ENCODE results near the gene STING1.
"Not testable (repeated sequence)": the region's sequence is repeated elsewhere in the genome, so short reads cannot be mapped to it uniquely, and the experiment has no call there.

Gene STING1

DNA sequence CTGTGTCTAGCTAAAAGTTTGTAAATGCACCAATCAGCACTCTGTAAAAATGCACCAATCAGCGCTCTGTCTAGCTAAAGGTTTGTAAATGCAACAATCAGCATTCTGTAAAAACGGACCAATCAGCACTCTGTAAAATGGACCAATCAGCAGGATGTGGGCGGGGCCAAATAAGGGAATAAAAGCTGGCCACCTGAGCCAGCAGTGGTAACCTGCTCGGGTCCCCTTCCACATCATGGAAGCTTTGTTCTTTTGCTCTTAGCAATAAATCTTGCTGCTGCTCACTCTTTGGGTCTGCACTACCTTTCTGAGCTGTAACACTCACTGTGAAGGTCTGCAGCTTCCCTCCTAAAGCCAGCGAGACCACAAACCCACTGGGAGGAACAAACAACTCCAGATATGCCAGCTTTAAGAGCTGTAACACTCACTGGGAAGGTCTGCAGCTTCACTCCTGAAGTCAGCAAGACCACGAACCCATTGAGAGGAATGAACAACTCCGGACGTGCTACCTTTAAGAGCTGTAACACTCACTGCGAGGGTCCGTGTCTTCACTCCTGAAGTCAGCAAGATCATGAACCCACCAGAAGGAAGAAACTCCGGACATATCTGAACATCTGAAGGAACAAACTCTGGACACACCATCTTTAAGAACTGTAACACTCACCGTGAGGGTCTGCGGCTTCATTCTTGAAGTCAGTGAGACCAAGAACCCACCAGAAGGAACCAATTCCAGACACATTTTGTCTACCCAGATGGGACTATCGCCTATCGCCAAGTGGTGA is 20.7 kb upstream of the STING1 start:
- DNase-seq (ENCODE audit: low read depth), result not testable (repeated sequence)

DNA sequence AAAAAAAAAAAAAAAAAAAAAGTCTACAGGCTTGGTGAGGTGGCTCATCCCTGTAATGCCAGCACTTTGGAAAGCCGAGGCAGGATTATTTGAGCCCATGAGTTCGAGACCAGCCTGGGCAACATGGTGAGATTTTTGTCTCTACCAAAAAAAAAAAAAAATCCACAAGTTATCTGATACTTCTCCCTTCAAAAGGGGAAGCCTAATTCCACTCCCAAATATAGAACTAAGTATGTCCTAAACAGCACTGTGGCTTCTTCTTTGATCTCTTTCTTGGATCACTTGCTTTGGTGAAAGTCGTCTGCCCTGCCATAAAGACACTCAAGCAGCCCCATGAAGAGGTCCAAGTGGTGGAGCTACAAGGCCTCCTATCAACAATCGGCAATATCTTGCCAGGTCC is 18.8 kb upstream of the STING1 start:
- DNase-seq (ENCODE audit: low read depth), result no peak

GRCh38 chr5:139495638-139496435 is 13.3 kb upstream of the STING1 start:
- DNase-seq (ENCODE audit: low read depth), result no peak

DNA sequence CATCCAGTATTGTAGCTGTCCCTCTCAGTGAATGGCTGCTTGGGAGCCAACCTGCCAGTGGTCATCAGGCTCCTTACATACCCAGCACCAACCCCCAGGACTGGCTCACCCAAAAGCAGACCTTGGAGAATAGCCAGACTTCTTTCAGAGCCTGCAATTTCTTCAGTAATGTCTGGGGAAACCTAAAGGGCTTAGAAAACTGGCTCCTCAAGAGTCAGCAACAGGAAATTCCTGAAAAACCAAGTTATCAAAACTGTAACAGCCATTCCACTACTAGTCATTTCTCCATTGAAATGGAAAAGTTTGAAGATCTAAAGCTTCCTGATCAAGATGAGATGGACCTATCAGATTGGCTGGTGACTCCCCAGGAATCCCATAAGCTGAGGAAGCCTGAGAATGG is 12.3 kb upstream of the STING1 start:
- no peak for DNase-seq (ENCODE audit: low read depth)

GRCh38 chr5:139494256-139494655 is 11.7 kb upstream of the STING1 start:
- DNase-seq (ENCODE audit: low read depth), result no peak

- no peak for DNase-seq (ENCODE audit: low read depth)
Observed at GRCh38 chr5:139492700-139493192, 10.2 kb upstream of the STING1 start.

GRCh38 chr5:139488260-139488659 is 5.7 kb upstream of the STING1 start:
- no peak for DNase-seq (ENCODE audit: low read depth)

GRCh38 chr5:139486201-139486600 is 3.6 kb upstream of the STING1 start:
- DNase-seq (ENCODE audit: low read depth), result no peak

- DNase-seq (ENCODE audit: low read depth), result not testable (repeated sequence)
Observed at GRCh38 chr5:139482890-139483208, 291 bp upstream of the STING1 start.

DNA sequence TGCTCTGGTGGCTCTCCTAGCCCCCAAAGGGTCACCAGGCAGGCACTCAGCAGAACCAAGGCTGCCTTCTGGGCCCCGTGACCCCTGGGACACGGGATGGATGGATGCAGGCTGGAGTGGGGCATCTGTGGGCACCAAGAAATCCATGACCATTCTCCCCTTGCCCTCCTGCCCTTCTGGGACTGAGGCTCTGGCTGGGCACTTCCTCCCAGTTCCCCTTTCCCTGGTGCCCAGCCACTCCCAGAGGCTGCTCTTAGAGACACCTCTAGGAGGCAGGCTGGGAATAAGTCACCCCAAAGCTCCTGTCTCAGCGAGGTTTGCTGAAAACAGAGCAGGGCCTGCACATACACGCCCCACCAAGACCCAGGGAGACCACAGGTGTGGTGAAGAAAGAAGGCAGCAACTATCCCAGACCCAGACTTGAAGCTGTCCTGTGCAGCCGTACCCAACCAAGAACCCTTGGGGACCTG is 943 bp downstream of the STING1 start:
- DNase-seq (ENCODE audit: low read depth), result no peak

DNA sequence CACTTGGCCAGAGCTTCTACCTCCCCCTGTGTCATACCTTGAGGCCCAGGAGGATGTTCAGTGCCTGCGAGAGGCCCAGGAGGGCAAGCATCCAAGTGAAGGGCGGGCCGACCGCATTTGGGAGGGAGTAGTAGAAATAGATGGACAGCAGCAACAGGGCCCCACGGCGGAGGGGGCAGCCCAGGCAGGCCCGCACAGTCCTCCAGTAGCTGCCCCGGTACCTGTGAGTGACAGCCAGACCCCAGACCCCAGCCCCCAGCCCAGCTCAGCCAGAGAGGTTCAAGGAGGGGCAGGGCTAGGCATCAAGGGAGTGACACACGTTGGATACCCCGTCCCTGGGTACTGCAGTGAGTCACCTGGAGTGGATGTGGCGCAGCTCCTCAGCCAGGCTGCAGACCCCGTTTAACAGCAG is 1.4 kb downstream of the STING1 start:
- DNase-seq (ENCODE audit: low read depth), result no peak

GRCh38 chr5:139479729-139480128 is 2.8 kb downstream of the STING1 start:
- DNase-seq (ENCODE audit: low read depth), result not testable (repeated sequence)

DNA sequence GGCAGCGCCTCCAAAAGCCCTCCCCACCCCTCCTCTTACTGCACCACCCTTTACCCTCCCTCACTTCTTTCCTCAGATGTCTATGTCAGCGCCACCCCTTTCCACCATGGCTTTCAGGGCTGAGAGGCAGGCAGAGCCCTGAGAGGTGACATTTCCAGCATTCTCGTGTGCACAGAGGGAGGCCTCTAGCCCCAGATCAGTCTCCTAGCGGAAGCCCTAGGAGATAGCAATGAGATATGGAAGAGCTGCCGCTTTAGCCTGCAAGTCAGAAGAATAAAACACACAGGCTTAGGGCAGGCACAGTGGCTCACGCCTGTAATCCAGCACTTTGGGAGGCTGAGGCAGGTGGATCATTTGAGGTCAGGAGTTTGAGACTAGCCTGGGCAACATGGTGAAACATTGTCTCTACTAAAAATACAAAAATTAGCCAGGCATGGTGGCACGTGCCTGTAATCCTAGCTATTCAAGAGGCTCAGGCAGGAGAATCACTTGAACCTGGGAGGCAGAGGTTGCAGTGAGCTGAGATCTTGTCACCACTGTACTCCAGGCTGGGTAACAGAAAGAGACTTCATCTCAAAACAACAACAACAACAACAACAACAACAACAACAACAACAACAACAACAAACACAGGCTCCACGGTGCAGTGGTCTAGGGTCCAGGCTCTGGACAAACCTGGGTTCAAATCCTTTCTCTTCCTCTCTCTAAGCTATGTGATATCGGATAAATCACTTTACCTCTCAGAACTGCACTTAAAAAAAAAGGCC is 3.7 kb downstream of the STING1 start:
- DNase-seq (ENCODE audit: low read depth), result not testable (repeated sequence)

DNA sequence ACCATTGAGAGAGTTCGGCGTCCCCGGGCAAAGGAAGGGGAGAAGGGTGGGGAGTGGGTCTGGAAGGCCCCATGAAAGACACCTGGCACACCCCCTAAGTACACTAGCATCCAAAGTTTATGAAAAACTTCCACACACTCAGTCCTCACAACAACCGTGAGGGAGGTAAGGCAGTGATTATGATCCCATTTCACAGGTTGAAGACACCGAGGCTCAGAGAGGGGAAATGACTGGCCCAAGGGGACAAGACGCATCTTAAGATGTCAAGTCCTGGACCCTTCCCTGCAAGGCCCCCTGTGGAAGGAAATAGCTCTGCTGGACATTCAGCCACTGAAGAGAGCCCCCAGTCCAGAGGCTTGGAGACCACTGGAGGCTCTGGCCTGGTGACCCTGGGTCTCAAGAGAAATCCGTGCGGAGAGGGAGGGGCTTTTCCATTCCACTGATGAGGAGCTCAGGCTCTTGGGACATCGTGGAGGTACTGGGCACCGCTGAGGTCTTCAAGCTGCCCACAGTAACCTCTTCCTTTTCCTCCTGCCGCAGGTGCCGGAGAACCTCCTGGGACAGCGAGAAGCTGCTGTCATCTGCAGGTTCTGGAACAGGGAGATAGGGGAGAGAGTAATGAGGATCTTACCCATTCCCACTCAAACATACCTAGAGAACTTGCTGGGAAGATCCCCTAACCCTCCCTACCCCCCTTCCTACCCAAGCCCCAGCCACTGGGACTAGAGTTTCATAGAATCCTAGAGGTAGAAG is 6.5 kb downstream of the STING1 start:
- no peak for DNase-seq (ENCODE audit: low read depth)

DNA sequence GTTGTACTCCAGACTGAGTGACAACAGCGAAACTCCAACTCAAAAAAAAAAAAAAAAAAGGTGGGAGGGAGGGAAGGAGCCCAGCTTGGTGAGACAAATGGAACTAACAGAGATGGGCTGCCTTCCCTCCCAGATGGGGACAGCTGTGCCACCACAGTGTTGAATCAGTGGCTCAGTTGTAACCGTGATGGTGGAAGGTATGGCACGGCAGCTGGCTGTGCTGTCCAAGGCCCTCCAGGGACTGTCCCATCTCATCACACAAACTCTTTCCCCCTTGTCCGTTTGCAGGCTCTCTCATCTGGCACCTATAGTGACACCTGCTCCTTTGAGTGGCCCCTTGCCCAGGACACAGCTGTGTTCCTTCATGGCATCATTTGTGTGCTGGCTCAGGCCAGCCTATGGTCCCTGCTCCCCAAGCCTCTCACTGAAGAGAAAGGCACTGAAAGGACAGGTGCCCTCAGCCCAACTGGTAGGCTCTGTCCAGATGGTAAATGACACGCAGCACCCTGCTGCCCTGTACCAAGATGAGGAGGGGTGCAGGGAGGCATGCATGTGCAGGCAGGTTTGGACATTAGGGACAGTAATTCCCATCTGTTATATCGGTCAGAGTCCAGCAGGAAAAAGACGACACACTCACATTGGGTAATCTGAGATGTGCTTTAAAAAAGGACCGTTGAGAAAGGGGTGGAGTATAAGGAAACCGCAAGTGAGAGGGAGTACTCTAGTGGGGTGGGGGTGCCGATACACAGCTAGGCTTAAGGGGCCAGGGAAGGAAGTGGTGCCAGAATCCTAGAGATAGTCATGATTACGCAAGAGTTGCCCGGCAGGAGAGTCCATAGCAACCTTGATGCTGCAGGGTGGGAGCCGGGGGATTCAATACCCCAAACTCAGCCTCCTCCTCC is 7.4 kb downstream of the STING1 start:
- no peak for DNase-seq (ENCODE audit: low read depth)

DNA sequence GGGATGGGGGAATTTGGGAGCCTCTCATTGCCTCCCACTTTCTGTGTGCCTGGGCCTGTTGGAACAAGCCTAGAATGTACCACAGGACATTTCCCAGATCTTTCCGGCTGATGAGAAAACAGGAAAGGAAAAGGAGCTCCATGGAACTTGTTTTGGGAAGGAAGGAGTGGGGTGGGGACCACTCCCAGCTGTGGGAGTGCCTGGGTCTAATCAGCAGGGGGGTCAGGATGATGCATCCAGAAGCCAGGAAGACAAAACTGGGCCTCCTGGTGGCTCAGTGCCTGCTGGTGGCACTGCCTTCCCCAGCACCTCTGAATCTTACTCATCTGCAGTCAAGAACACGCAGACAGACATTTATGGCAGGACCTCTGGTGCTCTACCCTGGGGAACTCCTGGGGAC is 9.0 kb downstream of the STING1 start:
- DNase-seq (ENCODE audit: low read depth), result no peak

DNA sequence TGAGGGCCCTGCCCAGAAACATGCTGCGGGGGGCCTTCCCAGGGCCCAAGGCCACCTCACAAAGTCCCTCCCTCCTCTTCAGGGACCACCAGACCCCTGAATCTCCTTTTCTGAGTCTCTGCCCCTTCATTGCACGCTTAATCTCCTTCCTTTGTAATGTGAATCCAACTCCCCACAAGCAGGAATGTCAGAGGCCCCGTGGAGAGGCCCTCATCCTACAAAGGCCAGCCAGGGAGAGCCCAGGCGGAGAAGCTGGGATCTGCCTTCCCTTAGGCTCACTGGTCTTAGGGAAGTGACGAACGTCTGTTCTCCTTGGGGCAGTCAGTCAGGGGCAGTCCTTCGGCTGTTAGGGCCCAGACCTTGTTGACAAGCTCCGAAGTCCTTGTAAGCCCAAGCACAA is 9.5 kb downstream of the STING1 start:
- DNase-seq (ENCODE audit: low read depth), result no peak

DNA sequence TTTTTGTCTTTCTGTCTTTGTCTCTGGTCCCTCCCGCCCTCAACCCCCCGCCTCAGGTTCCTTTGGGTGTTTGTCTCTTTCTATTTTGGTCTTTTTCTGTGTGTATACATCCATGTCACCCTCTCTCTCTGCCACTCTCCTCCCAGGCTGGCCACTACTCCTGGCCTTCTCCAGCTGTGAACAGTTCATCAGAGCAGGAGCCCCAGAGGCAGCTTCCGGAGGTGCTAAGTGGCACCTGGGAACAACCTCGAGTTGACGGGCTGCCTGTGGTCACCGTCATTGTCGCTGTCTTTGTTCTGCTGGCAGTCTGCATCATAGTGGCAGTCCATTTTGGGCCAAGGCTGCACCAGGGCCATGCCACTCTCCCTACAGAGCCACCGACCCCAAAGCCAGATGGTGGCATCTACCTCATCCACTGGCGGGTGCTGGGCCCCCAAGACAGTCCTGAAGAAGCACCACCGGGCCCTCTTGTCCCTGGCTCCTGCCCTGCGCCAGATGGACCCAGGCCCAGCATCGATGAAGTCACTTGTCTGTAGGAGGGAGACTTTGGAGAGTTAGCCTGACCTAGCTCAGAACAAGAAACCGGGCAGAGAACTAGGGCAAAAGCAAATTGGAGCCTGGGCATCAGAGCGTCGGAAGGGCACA is 10.1 kb downstream of the STING1 start:
- no peak for DNase-seq (ENCODE audit: low read depth)

DNA sequence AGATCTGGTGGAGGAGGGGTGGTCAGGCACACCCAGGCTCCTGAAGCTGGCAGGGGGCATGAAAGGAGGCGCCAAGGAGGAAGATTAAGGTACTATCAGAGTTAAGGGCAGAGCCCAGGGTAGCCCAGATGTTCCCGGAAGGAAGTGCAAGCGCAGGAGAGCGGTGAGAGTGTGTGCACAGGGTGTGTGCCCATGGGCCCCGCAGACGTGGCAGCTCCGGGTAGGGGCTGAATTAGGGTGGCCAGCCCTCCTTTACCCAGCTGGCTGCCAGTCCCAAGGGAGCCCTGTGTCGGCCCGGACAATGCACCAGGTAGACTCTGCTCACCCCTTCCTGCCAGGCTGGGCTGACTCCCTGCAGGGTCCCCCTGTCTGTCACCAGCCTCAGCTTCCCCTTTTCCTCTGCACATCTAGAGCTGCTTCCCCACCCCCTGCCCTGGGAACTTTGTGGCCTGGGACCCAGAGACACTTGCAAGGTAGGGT is 11.7 kb downstream of the STING1 start, which contains the start of gene SMIM33:
Gene SMIM33 (plus strand): TSS at position 184 of the 480 bp plus-strand sequence. CDS start 118 bp downstream, at position 302.
- DNase-seq (ENCODE audit: low read depth), result no peak

- DNase-seq (ENCODE audit: low read depth), result no peak
Observed at GRCh38 chr5:139468421-139468931, 14.1 kb downstream of the STING1 start.

Measured in activated gamma-delta T cell treated with anti-CD3 and anti-CD28 coated beads, Interleukin-2, amount 50 U/mL, for 16 hours (primary cell).